Measurements from ENCODE around the gene FAIM2. TPM values are rescaled to one million over a fixed set of nuclear protein-coding genes. Genes with fewer than 3 reads are reported as not detected.

Gene FAIM2
- polyA plus RNA-seq, 2 of the 4 experiments (the other 2 are of a cell fraction), result 0.23 TPM; not detected in 1

- POLR2A ChIA-PET, result no interaction called here
- no peak overlapping the region for H3K4me3 ChIP-seq
- CTCF ChIA-PET, result interaction anchor here (0.6 to 11.5 kb wide), 70 partner anchors 8 to 462 kb away, joined by 3 to 104 read pairs (median 5); partner anchors contain the start of genes AQP5, BCDIN3D, CERS5 and COX14
- peak; percentile 55 to 92 for ATAC-seq
- no peak overlapping the region for H3K4me2 ChIP-seq
- peak overlapping the region in 1 of 2 experiments; percentile 22; a peak in 1 of 6 replicates for H3K27ac ChIP-seq
- 35% methylated on average over 19 of the region's 19 CpGs for WGBS (ENCODE audit: missing lambda C conversion rate)
- no peak for FAIRE-seq
- no peaks in the 10 kb centered on the region; the same call in 2 of the 3 replicates for H3K4me1 ChIP-seq
- TF ChIP-seq SMC3 (IDR thresholded peaks at IDR 0.05) (peak; percentile 71), MAX (IDR thresholded peaks at IDR 0.05) (peak; percentile 51; the same call in 1 of the 2 replicates), MAZ (IDR thresholded peaks at IDR 0.05; ENCODE audit: borderline replicate concordance, low read depth, low read length) (peak; percentile 55; the same call in 1 of the 2 replicates), EP300 (IDR thresholded peaks at IDR 0.05) (no peak), RARB (CRISPR knock-in tag; IDR thresholded peaks at IDR 0.05) (no peak), RAD21 (conservative IDR thresholded peaks at IDR 0.05 in 1 of 2, IDR thresholded peaks at IDR 0.05 in 1 of 2) (peak; percentile 84 to 91)
- TF ChIP-seq, protein P1, sequence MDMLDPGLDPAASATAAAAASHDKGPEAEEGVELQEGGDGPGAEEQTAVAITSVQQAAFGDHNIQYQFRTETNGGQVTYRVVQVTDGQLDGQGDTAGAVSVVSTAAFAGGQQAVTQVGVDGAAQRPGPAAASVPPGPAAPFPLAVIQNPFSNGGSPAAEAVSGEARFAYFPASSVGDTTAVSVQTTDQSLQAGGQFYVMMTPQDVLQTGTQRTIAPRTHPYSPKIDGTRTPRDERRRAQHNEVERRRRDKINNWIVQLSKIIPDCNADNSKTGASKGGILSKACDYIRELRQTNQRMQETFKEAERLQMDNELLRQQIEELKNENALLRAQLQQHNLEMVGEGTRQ (IDR thresholded peaks at IDR 0.05), result no peak
- TF ChIP-seq, protein P2, sequence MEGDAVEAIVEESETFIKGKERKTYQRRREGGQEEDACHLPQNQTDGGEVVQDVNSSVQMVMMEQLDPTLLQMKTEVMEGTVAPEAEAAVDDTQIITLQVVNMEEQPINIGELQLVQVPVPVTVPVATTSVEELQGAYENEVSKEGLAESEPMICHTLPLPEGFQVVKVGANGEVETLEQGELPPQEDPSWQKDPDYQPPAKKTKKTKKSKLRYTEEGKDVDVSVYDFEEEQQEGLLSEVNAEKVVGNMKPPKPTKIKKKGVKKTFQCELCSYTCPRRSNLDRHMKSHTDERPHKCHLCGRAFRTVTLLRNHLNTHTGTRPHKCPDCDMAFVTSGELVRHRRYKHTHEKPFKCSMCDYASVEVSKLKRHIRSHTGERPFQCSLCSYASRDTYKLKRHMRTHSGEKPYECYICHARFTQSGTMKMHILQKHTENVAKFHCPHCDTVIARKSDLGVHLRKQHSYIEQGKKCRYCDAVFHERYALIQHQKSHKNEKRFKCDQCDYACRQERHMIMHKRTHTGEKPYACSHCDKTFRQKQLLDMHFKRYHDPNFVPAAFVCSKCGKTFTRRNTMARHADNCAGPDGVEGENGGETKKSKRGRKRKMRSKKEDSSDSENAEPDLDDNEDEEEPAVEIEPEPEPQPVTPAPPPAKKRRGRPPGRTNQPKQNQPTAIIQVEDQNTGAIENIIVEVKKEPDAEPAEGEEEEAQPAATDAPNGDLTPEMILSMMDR (IDR thresholded peaks at IDR 0.05), result peak; percentile 88
- no peaks in the 10 kb centered on the region for H3K9me3 ChIP-seq
- peak; percentile 66 to 95 for DNase-seq (ENCODE audit: low read depth in 1 of 2, low spot score in 1 of 2)
These were observed 36.7 kb downstream of the FAIM2 start for GRCh38 chr12:49866859-49867569.

GRCh38 chr12:49865782-49866135 lies 37.9 kb downstream of the FAIM2 start:
- no peak overlapping the region for H3K27ac ChIP-seq
- no peak overlapping the region for H3K4me3 ChIP-seq
- H3K4me1 ChIP-seq, result no peaks in the 10 kb centered on the region; the same call in 2 of the 3 replicates
- DNase-seq (ENCODE audit: low read depth in 1 of 2, low spot score in 1 of 2), result no peak
- ChIA-PET CTCF (interaction anchor here (1.1 to 11.5 kb wide), 21 partner anchors 9 to 245 kb away, joined by 4 to 104 read pairs (median 13); partner anchors contain the start of genes BCDIN3D, COX14 and TMBIM6), POLR2A (no interaction called here)
- TF ChIP-seq REST (IDR thresholded peaks at IDR 0.05) (no peak), NFE2L2 (conservative IDR thresholded peaks at IDR 0.05; ENCODE audit: low read length) (no peak), ESRRA (IDR thresholded peaks at IDR 0.05; ENCODE audit: borderline replicate concordance, low read length) (no peak), E2F6 (IDR thresholded peaks at IDR 0.05; ENCODE audit: borderline replicate concordance, low read depth) (no peak), FOSL2 (IDR thresholded peaks at IDR 0.05) (no peak), FOSL2 (CRISPR knock-in tag; IDR thresholded peaks at IDR 0.05) (no peak), SMC3 (IDR thresholded peaks at IDR 0.05) (no peak), ELK1 (IDR thresholded peaks at IDR 0.05; ENCODE audit: low read depth, low read length) (no peak)
- H3K9me3 ChIP-seq, result no peaks in the 10 kb centered on the region
- H3K4me2 ChIP-seq, result no peak overlapping the region
- ATAC-seq, result no peak
- 55% methylated on average over 8 of the region's 8 CpGs for WGBS (ENCODE audit: missing lambda C conversion rate)
- no peak for FAIRE-seq

Measured in A549 (cell line).